Left ventricle myocardium inferior (tissue), 1 donor: ENCODE measurements around the gene NAALADL2. TPM values are rescaled to one million over a fixed set of nuclear protein-coding genes. Genes with fewer than 3 reads are reported as not detected.

Experiments
- DNase-seq: peaks from one replicate; pipeline ENCODE4 v3.0.0-alpha.2; 2020
- H3K27ac ChIP-seq: fragments of 200-600 bp; replicated peaks from 2 replicates; pipeline ENCODE4 v1.8.0; 2021
- H3K27me3 ChIP-seq: fragments of 200-600 bp; 2 replicates; pipeline ENCODE4 v1.8.0; 2021; ENCODE audit warnings: low read depth
- H3K36me3 ChIP-seq: fragments of 200-600 bp; 2 replicates; pipeline ENCODE4 v1.8.0; 2021
- H3K4me1 ChIP-seq: fragments of 200-600 bp; 2 replicates; pipeline ENCODE4 v1.8.0; 2021
- H3K4me3 ChIP-seq: fragments of 200-600 bp; 2 replicates; pipeline ENCODE4 v1.8.0; 2021; ENCODE audit warnings: mild to moderate bottlenecking, moderate library complexity
- H3K9me3 ChIP-seq: fragments of 200-600 bp; replicated peaks from 2 replicates; pipeline ENCODE4 v1.8.0; 2021
- intact Hi-C: fragments of 100-400 bp; cut with micrococcal nuclease; formaldehyde crosslinking; loops from one replicate; pipeline ENCODE4 v1.11.0; 2022
- total RNA-seq: library from RNA; stranded (reverse); fragmentation: NEBNext Ultra II Directional; extraction: Animal tissue kit (Norgen Biotek cat#: 25700); gene quantifications from one replicate; pipeline ENCODE4 v1.2.1, GENCODE V29; 2021
- TF ChIP-seq, protein P1 (sequence below): fragments of 200-600 bp; IDR thresholded peaks from 2 replicates; pipeline ENCODE4 v1.8.0; 2021; ENCODE audit warnings: antibody characterized with exemption, mild to moderate bottlenecking, borderline replicate concordance
- donor health status: DM: no; HTN: yes; CAD: no; lungs with severe emphysema.

NAALADL2 gene
- total RNA-seq, 1 donor from 2014 or later: 5.8 TPM

DNA sequence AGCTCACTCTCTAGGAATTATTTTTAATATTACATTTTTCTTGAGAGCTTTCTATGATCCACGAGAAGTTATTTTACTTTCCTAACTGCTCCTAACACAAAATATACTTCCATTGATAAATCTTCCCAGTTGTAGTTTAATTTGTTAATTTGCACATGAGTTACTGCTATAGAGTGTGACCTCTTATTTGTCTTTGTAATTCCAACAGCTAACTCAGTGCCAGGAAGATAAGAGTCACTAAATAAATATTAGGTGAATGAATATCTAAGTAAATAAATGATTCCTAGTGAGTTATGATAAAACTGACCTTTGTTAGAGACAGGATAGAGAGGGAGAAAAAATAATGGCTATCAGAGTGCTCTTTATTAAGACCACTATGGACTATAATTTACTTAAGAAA, 319.9 kb downstream of the NAALADL2 start:
- H3K27ac ChIP-seq: no peak overlapping the region
- intact Hi-C loops: no loop called here
- no peak overlapping the region for H3K4me3 ChIP-seq
- no peaks in the 10 kb centered on the region for H3K4me1 ChIP-seq
- no peaks in the 10 kb centered on the region for H3K36me3 ChIP-seq
- no peak for DNase-seq
- no peaks in the 10 kb centered on the region for H3K9me3 ChIP-seq
- TF ChIP-seq, protein P1, sequence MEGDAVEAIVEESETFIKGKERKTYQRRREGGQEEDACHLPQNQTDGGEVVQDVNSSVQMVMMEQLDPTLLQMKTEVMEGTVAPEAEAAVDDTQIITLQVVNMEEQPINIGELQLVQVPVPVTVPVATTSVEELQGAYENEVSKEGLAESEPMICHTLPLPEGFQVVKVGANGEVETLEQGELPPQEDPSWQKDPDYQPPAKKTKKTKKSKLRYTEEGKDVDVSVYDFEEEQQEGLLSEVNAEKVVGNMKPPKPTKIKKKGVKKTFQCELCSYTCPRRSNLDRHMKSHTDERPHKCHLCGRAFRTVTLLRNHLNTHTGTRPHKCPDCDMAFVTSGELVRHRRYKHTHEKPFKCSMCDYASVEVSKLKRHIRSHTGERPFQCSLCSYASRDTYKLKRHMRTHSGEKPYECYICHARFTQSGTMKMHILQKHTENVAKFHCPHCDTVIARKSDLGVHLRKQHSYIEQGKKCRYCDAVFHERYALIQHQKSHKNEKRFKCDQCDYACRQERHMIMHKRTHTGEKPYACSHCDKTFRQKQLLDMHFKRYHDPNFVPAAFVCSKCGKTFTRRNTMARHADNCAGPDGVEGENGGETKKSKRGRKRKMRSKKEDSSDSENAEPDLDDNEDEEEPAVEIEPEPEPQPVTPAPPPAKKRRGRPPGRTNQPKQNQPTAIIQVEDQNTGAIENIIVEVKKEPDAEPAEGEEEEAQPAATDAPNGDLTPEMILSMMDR: no peak
- H3K27me3 ChIP-seq: no peaks in the 10 kb centered on the region

DNA sequence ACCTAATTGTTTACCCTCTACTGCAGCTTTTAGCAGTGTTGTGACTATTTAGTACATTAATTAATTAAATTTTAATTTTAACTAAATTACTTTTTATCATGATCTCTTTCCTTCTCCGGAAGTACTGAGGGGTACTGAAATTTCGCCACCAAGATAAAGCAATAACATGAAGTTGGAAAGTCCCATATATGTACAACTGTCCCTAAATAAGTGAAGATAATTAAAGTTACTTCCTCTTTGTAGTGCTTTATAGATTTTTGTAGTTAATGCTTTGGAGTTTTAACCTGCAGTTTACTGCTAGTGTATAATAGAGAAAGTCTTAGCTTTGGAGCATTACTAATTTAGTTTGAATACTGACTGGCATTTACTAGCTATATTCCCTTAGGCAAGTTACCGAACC, 325.3 kb downstream of the NAALADL2 start:
- no peaks in the 10 kb centered on the region for H3K36me3 ChIP-seq
- H3K27ac ChIP-seq: no peak overlapping the region
- TF ChIP-seq, protein P1: no peak
- peaks cover 5% of the 10 kb centered on the region for H3K9me3 ChIP-seq
- no peak for DNase-seq
- no peaks in the 10 kb centered on the region for H3K27me3 ChIP-seq
- H3K4me1 ChIP-seq: no peaks in the 10 kb centered on the region
- intact Hi-C loops: no loop called here
- no peak overlapping the region for H3K4me3 ChIP-seq

DNA sequence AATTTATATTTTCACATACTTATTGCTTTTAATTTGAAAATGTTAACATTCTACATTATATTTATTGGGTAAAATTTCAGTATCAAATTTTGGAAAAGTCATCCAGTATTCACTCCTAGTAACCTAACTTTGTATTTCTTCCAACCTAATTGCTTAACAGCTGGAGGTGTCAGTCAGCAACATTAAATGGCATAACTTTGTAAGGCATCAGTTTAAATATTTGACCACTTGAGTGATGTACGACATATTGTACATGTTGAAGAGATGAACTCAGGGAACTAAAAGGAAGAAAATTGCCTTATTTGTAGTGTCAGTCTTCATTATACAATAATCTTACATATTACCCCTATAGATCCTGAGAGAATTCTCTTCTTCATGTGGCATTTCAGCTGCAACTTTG, 326.8 kb downstream of the NAALADL2 start:
- H3K4me1 ChIP-seq: no peaks in the 10 kb centered on the region
- no peaks in the 10 kb centered on the region for H3K27me3 ChIP-seq
- no peaks in the 10 kb centered on the region for H3K36me3 ChIP-seq
- peaks cover 5% of the 10 kb centered on the region for H3K9me3 ChIP-seq
- H3K4me3 ChIP-seq: no peak overlapping the region
- DNase-seq: no peak
- TF ChIP-seq, protein P1: no peak
- no peak overlapping the region for H3K27ac ChIP-seq
- intact Hi-C loops: no loop called here

DNA sequence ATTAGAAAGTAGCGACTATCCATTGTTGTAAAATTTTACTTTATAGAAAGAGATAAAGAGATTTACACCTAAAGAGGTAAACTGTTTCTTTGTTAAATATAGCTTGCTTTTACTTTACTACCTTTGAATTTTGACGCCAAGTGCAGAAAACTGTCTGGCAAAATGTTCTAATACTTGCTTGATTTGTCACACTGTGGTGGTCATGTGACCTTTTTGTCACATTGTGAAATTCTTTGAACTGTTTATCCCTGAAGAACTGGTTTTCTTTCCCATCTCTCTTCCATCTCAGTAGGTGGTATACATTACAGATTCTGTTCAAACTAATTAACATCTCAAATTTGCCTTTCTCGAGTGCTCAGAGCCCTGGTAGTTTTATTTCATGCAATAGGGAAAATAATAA, 327.4 kb downstream of the NAALADL2 start:
- intact Hi-C loops: no loop called here
- Histone ChIP-seq H3K36me3 (no peaks in the 10 kb centered on the region), H3K4me1 (no peaks in the 10 kb centered on the region), H3K27ac (no peak overlapping the region), H3K27me3 (no peaks in the 10 kb centered on the region), H3K9me3 (peaks cover 5% of the 10 kb centered on the region), H3K4me3 (no peak overlapping the region)
- TF ChIP-seq, protein P1: no peak
- no peak for DNase-seq

DNA sequence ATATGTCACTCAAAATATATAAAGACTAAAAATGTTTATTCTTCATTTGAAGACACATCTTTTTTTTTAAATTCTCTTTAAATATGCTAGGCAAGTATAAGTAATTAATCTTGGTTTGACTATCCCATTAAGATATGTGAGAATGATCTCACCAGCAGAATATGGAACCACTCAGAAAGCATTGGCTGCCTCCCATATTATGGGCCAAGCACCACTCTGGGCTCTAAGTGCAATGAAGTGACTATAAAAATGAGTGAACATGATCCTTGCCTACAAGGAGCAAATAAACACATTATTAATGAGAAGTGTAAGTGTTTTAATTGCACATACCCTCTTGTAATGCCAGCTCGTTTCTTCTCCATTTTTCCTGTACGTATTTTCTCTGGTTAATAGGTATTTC, 328.5 kb downstream of the NAALADL2 start:
- Histone ChIP-seq H3K36me3 (no peaks in the 10 kb centered on the region), H3K4me3 (no peak overlapping the region), H3K9me3 (peaks cover 5% of the 10 kb centered on the region), H3K4me1 (no peaks in the 10 kb centered on the region), H3K27ac (no peak overlapping the region), H3K27me3 (no peaks in the 10 kb centered on the region)
- TF ChIP-seq, protein P1: no peak
- DNase-seq: no peak
- intact Hi-C loops: no loop called here

DNA sequence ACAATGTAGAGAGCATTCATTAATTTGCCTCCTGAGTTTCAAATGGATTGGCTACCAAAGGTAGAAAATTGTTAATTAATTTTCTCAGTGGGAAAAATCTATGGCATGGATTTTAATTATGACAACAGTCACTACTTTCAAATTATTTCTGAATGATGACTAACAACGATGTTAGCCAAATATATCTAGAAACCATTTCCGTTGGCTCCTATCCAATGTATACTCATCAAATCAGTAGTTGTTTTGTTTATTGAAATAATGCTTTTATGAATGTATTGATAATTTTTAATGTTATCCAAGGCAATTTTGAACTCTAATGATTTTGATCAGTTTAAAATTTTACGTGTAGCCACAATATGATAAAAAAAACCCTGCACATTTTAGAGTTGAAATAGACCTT, 333.4 kb downstream of the NAALADL2 start:
- H3K4me1 ChIP-seq: no peaks in the 10 kb centered on the region
- TF ChIP-seq, protein P1: no peak

More for the DNA sequence above, 333.4 kb downstream of the NAALADL2 start:
- Histone ChIP-seq H3K4me3 (no peak overlapping the region), H3K9me3 (peaks cover 15% of the 10 kb centered on the region), H3K36me3 (no peaks in the 10 kb centered on the region), H3K27me3 (no peaks in the 10 kb centered on the region), H3K27ac (no peak overlapping the region)
- intact Hi-C loops: no loop called here
- no peak for DNase-seq
